HG02852 (cell line): ENCODE results near the gene CYTH3.
"Not testable (repeated sequence)": the region's sequence is repeated elsewhere in the genome, so short reads cannot be mapped to it uniquely, and the experiment has no call there.

ENCODE experiments used
- ATAC-seq: cut with Tn5 transposase; IDR thresholded peaks from one replicate; pipeline ENCODE4 v1.9.1; 2021; ENCODE audit warnings: mild to moderate bottlenecking, moderate library complexity; ENCODE audit not compliant: unreplicated experiment

CYTH3 gene

DNA sequence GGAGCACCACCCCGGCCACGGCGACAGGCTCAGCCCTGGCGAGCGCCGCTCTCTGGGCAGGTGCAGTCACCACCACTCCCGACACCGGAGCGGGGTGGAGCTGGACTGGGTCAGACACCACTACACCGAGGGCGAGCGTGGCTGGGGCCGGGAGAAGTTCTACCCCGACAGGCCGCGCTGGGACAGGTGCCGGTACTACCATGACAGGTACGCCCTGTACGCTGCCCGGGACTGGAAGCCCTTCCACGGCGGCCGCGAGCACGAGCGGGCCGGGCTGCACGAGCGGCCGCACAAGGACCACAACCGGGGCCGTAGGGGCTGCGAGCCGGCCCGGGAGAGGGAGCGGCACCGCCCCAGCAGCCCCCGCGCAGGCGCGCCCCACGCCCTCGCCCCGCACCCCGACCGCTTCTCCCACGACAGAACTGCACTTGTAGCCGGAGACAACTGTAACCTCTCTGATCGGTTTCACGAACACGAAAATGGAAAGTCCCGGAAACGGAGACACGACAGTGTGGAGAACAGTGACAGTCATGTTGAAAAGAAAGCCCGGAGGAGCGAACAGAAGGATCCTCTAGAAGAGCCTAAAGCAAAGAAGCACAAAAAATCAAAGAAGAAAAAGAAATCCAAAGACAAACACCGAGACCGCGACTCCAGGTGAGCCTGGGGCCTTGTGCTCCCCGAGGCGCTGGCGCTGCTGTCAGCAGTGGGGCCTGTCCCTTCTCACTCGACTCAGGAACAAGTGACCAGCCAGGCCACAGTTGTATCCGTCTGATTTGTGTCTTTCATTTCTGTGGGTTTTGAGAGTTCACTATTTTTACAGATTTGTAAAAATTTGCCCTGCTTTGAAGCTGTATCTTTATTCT is 117.7 kb downstream of the CYTH3 start:
- ATAC-seq, result no peak

DNA sequence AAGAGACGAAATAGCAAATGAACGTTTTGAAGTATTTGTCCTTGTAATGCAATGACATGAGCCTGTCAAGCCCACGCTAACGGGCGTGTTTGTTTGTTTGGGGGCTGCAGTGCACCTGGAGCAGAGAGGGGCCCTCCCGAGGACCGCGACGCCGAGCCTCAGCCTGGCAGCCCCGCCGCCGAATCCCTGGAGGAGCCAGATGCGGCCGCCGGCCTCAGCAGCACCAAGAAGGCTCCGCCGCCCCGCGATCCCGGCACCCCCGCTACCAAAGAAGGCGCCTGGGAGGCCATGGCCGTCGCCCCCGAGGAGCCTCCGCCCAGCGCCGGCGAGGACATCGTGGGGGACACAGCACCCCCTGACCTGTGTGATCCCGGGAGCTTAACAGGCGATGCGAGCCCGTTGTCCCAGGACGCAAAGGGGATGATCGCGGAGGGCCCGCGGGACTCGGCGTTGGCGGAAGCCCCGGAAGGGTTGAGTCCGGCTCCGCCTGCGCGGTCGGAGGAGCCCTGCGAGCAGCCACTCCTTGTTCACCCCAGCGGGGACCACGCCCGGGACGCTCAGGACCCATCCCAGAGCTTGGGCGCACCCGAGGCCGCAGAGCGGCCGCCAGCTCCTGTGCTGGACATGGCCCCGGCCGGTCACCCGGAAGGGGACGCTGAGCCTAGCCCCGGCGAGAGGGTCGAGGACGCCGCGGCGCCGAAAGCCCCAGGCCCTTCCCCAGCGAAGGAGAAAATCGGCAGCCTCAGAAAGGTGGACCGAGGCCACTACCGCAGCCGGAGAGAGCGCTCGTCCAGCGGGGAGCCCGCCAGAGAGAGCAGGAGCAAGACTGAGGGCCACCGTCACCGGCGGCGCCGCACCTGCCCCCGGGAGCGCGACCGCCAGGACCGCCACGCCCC is 118.5 kb downstream of the CYTH3 start:
- no peak for ATAC-seq

DNA sequence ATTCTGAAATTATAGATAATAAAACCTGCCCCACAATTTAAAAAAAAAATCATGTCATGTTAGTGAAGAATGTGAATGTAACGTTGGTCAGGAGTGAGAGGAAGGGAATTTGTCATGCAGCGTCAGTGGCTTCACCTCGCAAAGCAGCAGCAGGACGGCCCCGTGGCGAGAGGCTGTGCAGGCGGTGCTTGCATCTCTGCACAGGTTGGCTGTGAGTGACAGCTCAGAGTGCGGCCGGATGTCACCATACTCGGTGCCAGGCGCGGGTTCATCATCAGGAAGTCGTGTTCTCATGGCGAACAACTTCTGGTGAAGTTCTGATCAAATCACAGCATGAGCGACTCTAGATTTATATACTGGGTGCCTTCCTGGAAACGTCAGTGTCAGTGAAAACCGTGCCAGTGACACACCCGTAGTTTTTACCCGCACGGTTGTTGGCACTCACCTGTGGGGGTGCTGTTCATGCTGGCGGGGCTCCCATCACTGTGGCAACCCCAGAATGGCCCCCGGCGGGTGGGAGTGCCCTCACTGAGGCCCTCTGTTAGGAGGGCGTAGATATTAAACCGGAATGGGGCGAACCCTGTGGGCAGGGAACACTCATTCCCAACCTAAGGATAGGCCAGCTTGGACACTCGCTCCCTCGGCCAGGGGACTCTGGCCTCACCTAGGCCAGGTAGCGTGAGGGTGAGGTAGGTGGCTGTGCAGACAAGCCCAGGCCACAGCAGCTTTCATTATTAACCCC is 120.3 kb downstream of the CYTH3 start:
- no peak for ATAC-seq

DNA sequence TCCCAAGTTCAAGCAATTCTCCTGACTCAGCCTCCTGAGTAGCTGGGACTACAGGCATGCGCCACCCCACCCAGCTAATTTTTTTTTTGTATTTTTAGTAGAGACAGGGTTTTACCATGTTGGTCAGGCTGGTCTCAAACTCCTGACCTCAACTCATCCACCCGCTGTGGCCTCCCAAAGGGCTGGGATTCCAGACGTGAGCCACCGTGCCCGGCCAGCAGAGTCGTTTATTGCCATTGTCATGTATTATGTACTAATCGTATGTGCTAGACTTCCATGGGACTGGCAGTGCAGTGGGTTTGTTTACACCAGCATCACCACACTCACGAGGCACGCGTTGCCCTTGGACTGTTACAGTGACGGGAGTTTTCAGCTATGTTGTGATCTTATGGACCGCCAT is 120.9 kb downstream of the CYTH3 start:
- ATAC-seq, result not testable (repeated sequence)

DNA sequence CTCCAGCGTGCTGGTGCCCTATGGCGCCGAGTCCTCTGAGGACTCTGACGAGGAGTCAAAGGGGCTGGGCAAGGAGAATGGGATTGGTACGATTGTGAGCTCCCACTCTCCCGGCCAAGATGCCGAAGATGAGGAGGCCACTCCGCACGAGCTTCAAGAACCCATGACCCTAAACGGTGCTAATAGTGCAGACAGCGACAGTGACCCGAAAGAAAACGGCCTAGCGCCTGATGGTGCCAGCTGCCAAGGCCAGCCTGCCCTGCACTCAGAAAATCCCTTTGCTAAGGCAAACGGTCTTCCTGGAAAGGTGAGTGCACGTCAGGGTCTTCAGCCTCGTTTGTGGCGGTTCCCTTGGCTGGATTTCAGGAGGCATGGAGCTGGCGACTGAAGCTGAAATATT is 122.4 kb downstream of the CYTH3 start:
- ATAC-seq, result no peak

DNA sequence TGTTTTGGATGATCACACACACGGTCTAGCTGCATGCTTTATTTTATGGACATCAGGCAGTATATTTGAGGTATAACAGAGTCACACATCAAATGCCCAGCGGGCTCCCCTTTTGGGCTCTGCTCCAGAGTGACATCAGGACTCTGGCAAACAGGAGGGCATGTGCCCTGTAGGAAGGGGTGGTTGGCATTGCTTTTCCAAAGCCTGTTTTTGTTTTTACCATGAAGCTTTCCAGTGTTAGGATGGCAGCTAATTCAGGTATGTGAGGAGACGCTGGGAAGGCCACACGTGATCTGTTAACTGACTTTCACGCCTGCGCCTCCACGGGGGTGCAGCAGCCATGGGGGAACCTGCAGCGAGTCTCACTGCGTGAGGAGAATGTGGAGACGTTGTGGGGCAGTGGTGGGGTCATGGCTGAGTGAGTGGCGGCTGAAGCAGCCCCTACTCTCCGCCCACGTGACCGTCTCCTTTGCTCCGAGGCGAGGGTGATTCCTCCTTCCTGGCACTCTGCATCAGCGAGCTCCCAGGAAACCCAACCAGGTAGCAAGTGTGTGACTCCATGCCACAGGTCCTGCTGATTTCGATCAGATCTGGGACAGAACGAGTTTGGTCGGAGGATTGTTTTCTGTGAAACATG is 123.6 kb downstream of the CYTH3 start:
- ATAC-seq, result no peak

DNA sequence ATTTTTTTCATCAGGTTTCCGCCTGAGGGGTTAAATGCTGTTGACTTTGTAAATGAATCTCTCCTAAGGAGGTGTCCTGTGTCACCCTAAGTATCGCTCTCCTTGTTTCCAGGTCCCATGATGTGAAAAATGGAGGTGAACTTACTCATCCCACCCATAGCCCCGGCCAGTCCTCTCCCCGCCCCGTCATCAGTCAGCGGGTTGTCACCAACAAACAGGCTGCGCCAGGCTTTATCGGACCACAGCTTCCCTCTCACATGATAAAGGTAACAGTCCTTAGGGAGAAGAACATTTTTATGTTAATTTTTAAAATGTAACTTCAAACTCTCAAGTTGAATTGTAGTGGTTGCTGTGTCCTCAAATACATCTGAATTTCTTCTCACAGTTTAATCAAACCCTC is 124.8 kb downstream of the CYTH3 start:
- ATAC-seq, result no peak

DNA sequence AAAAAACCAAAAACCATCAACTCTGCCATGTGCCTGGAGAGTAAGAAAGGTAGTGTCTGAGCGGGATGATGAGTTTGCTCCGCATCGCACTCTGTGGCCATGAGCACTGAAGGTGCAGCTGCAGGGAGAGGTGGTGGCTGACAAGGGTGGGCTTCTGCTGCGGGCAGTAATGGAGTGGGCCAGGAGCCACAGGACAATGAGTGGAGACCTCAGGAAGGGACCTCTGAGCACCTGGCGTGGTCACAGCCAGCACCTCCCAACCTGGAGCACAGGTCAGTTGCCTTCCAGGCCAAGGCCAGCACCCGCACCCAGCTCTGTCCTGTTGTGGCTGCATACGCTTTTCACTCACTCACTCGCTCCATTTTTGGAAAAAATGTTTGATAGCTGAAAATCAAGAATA is 125.8 kb downstream of the CYTH3 start:
- no peak for ATAC-seq

DNA sequence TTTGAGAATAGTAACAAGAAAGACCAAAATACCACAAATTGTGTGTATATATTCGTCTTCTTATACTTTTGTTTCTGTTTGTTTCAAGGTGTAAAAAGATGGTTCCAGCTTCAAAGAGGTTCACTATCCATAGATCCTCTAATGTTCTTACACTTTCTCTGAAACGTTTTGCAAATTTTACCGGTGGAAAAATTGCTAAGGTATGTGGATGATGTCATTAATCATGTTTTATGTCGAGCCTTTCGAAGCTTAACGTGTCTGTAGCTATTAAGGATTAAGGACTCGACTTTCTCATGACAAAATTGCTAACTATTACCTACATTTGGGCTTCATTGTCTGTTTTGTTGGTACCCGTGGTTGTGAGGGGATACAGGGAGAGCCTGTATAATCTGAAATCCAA is 128.4 kb downstream of the CYTH3 start:
- no peak for ATAC-seq

DNA sequence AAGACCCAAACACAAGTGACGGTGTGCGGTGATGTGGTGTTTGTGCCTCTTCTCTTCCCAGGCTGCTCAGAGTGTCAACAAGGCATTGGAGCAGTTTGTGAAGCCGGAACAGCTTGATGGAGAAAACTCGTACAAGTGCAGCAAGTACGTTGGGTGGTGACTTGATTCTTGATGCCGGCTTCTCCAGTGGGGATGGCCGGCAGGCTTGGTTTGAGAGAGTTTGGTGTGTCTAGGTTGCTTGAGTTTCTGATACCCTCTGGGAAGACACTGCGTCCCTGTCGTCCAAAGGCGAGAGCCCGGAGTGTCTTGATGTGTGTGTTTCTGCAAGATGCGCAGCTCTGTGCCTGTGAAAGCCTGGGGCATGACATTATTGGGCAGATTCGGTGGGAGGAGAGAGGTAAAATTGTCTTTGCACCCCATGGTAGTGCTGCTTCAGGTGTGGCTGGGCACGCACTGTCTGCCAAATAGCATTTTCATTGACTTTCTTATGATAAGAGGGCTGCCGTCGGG is 129.5 kb downstream of the CYTH3 start:
- ATAC-seq, result no peak

DNA sequence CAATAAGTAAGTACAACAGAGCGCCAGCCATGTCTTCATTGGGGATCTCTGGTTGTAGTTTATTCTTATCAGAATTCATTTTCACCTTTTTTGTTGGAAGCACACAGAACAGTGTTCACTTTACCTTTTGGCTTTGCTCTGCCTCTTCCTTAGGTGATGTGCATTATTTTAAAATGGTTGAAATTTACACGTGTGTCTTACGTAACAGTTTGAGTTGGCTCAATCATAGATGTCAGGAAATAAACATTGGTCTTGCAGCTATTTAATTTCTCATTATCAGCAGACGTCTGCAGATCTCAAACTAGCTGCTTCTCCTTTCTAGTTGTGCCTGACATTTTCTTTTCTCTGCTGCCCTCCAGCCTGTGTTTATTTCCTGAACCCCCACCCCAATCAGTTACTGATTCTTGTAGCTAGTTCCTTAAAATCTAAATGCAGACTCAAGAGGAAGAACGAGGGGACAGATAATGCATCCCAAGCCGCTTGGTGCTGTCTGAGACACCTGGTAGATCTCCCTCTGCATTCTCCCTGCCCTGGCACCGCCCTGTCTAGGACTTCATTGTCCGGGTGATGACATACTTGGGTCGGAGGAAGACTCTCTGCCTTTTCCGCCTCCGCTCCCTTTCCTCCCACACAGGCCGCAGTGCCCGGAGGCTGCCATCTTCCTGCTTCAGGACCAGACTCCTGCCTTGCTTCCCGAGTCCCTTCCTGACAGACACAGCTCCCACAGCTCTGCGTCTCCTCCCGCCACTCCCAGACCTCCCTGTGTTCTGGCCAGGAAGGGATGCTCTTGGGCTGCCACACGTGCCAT is 133.0 kb downstream of the CYTH3 start:
- no peak for ATAC-seq

DNA sequence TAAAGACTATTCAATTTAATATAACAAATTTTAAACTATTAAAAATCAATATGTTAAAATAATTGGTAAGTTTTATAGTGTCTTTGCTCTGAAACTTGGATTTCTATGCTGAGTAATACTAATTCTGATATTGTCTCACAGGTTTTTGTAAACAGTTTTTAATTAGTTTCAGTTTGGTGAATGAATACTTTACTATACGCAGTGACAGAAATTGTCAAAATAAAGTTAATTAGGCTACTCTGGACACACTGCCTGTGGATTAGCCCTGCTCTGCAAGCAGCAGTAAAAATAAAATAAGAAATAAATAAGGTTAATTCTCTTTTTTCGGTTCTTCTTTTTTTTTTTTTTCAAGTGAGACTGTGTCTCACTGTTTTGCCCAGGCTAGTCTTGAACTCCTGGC is 135.9 kb downstream of the CYTH3 start:
- no peak for ATAC-seq

DNA sequence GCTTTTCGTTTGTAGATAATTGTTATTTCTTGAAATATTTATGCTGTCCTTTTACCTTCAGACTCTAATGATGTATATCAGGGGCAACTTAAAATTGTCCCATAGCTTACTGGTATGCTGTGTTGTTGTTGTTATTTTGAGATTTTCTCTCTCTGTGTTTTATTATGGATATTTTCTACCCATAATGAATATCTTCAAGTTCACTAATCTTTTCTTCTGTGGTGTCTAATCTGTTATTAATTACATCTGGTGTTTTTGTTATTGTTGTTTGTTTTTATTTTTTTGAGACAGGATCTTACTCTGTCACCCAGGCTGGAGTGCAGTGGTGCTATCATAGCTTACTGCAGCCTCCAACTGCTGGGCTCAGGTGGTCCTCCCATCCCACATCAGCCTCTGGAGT is 139.2 kb downstream of the CYTH3 start:
- no peak for ATAC-seq

DNA sequence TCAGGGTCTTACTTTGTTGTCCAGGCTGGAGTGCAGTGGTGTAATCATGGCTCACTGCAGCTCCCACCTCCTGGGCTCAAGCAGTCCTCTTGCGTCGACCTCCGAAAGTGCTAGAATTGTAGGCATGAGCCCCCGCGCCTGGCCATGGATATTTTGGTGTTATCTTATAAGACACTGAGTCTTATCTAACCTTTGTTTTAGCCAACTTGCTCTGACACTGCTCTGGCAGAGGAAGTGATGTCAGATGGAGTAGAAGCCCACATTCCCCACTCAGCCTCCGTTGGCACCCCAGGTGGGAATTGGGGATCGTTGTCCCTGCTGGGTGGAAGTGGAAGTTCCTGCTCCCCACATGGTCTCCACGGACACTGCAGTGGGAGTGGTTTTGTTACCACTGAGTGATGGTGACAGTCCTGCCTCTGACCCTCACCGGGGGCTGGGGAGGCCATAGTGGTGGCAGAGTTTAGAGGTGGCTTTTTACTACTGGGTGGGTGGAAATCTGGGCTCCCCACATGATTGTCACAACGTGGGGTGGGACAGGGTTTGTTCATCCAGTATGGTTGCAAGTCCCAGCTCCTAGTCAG is 142.3 kb downstream of the CYTH3 start:
- no peak for ATAC-seq

DNA sequence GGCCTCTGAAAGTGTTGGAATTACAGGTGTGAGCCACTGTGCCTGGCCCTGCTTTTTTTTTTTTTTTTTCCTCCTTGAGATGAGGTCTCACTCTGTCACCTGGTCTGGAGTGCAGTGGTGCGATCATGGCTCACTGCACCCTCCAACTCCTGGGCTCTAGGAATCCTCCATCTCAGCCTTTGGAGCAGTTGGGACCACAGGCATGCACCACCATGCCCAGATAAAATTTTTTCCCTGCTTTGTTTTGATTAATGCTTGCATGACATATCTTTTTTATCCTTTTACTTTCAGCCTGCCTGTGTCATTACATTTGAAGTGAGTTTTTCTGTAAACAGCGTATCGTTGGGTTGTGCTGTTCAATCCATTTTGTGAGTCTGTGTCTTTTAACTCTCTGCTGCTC is 144.2 kb downstream of the CYTH3 start:
- ATAC-seq, result no peak

DNA sequence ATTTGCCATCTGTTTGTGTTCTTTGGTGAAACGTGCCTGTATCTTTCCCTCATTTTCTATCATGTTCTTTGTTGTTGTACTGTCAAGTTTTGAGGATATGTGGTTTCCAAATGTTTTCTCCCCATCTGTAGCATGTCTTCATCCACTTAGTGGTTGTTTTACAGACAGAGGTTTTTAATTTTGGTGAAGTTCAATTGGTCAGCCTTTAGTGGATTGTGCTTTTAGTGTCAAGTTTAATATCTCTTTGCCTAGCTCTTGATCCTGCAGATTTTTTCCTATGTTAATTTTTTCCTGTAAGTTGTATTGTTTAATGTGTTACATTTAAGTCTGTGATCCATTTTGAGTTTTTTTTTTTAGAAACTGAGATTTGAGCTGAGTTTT is 145.3 kb downstream of the CYTH3 start:
- ATAC-seq, result no peak

DNA sequence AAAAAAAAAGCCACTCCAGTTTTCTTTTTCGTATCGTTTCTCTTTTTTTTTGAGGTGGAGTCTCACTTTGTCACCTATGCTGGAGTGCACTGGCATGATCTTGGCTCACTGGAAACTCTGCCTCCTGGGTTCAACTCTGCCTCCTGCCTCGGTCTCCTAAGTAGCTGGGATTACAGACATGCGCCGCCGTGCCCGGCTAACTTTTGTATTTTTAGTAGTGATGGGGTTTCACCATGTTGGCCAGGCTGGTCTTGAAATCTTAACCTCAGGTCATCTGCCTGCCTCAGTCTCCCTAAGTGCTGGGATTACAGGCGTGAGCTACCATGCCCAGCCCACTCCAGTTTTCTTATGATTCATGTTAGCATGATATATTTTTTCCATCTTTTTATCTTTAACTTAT is 148.6 kb downstream of the CYTH3 start:
- ATAC-seq, result no peak

DNA sequence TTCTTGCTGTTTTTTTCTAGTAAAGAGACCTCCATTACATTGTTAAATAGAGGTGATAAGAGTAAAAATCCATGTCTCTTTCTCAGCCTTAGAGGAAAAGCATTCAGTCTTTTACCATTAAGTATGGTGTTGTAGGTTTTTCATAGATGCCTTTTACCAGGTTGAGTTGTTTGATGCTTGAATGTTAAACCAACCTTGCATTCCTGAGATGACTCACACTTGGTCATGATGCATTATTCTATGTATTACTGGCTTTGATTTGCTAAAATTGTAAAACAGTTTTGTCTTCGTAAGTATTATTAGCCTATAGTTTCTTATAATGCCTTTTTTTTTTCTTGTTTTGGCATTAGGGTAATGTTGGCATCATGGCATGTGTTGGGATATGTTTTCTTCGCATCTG is 151.3 kb downstream of the CYTH3 start:
- no peak for ATAC-seq

DNA sequence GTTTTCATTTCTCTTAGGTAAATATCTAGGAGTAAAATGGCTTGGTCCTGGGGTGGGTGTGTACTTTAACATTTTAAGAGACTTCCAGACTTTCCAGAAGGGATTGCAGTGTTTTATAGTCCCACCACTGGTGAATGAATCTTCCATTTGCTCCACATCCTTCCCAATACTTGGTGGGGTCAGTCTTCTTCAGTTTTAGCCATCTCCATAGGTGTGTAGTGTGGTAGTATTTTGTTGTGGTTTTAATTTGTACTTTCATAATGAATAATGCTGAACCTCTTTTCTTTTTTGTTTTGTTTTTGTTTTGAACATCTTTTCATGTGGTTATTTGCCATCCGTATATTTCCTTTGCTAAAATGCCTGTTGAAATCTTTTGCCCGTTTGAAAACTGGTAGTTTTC is 154.9 kb downstream of the CYTH3 start:
- no peak for ATAC-seq

DNA sequence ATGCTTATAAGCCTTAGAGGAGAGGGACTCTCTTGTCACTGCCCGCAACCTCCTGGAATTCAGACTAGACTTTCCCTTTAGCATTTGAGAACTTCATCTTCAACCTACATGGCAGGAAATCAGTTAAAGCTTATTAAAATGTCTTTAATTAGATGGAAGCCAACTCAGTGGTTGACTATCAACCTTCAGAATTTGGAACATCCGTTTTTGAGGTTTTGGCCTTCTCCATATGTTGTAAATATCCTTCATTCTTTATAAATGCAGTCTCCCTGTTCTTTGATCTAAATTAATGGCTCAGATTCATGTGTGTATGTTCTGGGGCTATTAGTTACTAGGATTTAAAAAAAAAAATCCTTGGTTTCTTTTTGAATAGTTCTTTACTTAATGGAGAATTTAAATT is 156.2 kb downstream of the CYTH3 start:
- no peak for ATAC-seq
